WI38 (cell line): ENCODE data around the gene GRID1.

Source experiments
- H3K4me3 ChIP-seq: 2 replicates; pipeline ENCODE4 v1.5.1; 2011; ENCODE audit warnings: low read depth, mild to moderate bottlenecking, control low read depth, low read length
- CTCF ChIP-seq: IDR thresholded peaks from 2 replicates; pipeline ENCODE4 v1.5.1; 2012; ENCODE audit warnings: low read depth, mild to moderate bottlenecking, control low read depth, low read length

GRID1 gene

GRCh38 chr10:86308056-86308455 is 58.5 kb downstream of the GRID1 start:
- TF ChIP-seq CTCF, result no peak
- H3K4me3 ChIP-seq, result no peak overlapping the region

GRCh38 chr10:86306628-86307278 is 59.8 kb downstream of the GRID1 start:
- no peak for TF ChIP-seq CTCF
- no peak overlapping the region for H3K4me3 ChIP-seq

- no peak for TF ChIP-seq CTCF
- H3K4me3 ChIP-seq, result no peak overlapping the region
Observed at GRCh38 chr10:86305521-86305920, 61.1 kb downstream of the GRID1 start.

- H3K4me3 ChIP-seq, result no peak overlapping the region
- TF ChIP-seq CTCF, result no peak
Observed at GRCh38 chr10:86304436-86304835, 62.2 kb downstream of the GRID1 start.

- TF ChIP-seq CTCF, result no peak
- H3K4me3 ChIP-seq, result no peak overlapping the region
Observed at GRCh38 chr10:86303626-86304025, 63.0 kb downstream of the GRID1 start.

- no peak for TF ChIP-seq CTCF
Observed at GRCh38 chr10:86301971-86302370, 64.6 kb downstream of the GRID1 start.

GRCh38 chr10:86300931-86301830 is 65.4 kb downstream of the GRID1 start:
- no peak overlapping the region for H3K4me3 ChIP-seq
- no peak for TF ChIP-seq CTCF

More at GRCh38 chr10:86301971-86302370, 64.6 kb downstream of the GRID1 start:
- no peak overlapping the region for H3K4me3 ChIP-seq
